CD4-positive, alpha-beta T cell treated with Interleukin-17A for 1 hour (primary cell): ENCODE measurements around the gene MRPL24.

Source experiments
- DNase-seq: peaks from one replicate; pipeline ENCODE4 v3.0.0-alpha.2; 2020

Gene MRPL24

DNA sequence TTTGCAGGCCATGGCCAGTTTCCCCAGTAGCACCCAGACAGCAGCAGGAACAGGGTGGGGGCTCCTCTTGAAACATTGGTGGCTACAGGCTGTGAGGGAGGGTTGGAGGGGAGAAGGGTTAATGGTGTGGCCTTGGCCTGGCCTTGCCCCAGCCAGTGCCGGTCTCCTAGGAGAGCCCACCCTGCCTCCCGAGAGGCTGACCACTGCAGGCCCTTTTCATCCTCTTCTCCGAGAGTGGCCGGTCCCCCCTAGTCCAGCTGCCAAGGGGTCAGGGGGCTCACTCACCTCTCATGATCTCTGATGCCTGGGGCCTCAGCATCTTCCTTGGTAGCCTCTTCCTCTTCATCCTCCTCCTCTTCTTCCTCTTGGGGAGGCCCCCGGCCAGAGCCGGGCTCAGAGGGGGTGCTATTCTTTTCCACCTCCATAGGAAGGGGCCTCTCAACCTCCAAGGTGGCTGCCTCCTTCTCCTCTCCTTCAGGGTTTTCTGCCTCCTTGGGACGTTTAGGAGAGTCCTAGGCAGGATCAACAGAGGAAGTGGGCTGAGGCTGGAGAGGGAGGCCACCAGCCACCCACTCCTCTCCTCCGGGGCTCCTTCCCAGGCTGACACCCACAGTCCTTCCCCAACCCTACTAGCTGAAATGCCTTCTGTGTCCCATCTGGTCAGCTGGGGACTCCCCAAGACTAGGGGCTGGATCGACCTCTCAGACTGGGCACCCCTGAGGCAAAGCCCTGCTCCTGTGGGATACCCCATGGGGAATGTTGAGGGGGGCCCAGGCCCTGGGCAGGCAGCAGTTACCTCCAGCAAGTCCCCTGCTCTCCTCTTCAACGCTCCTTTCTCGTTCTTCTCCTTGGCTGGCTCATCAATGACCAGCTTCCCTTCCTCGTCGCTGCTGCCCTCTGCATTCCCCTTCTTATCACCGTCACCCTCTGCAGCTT is 2.7 kb upstream of the MRPL24 start:
- no peak for DNase-seq

DNA sequence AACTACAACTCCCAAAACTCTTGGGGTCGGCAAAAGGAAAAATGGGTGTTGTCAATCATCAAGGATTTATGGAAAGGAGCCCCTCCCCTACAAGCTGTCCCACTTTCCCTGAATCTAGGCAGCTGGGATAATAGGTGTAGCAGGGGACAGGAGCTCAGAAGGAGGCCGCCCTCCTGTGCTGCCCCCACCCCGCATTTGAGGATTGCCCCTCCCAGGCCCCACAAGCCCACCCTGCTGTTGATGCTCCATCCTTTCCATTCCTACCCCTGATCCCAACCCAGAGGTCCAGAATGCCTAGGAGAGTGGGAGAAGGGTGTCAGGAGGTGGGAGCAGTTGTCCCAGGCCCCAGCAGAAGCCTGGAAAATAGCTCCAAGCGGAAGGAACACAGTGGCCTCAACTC is 1.9 kb upstream of the MRPL24 start:
- DNase-seq: no peak

DNA sequence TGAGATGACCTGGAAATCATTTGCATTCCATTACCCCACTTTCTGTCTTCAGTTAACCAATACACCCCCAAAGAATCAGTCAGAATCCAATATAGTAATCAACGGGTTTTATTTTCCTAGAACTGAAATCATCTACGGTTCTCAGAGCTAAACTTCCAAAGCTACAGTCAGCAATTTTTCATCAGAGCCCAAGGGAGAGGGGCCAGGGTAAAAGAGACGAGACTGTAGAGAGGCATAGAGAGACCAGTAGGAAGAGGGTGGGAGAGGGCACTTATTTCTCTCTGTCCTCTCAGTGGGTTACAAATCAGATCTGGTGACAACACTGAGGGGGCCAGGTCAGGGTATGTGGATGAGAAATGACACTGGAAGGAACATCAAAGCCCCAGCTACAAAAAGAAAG is 1.1 kb upstream of the MRPL24 start:
- DNase-seq: no peak

DNA sequence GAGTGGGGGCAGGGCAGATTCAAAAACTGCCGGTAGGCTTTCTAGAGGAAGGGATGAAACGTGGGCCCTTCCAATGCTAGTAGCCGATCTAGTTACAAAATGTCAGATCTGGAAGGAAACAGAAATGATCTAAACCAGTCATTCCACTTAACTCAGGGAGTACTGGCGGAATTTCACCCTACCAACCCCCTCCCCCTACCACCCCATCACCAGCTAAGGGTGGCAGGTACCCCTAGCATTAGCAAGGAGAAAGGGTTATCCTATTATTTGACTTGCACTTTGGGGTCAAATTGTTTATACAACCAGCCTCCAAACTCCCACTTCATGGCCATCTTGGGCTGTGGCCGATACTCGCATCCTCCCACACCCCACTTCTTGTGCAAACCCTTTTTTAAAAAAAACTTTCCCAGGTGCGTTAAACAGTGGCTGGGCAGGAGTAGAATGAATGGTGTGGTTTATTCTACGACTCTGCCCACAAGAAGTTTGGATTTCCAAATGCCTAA is 644 bp upstream of the MRPL24 start:
- no peak for DNase-seq

DNA sequence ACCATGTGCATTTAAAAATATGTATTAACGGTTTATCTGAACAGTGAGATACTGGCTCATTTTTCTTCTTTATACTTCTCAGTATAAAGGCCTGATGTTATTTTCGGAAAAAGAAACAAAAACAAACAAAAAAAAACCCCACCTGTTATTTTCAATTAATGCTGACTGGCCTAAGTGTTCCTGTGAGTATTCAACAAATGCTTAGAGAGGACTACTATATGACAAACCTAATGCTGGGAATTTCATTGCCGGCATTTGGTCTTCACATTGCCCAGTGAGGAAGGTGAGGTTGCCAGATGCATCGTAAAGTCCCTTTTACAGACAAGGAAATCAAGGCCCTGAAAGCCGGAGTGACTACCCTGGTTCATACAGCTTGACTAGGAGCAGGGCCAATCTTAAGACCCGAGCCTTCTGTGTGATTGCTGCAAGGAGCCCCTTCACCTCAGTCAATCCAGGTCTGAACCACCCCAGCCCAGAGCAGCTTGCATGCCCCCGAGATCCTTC is 599 bp downstream of the MRPL24 start:
- no peak for DNase-seq

DNA sequence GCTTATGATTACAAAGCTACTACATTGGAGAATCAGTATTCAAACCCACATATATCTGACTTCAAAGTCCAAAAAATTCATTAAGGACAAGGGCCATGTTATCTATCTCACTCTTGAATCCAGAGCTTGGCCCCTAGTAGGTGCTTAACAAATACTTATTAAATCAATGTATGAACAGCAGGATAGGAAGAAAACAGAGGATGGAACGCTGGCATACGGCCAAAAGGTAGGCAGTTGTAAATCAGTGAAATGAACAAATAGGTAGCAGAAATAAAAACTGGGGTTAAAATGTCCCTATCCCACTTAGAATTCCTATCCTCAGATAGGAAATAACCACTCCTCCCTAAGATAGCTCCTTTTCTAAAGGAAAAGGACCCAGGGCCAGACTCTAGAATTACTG is 2.0 kb downstream of the MRPL24 start:
- no peak for DNase-seq

DNA sequence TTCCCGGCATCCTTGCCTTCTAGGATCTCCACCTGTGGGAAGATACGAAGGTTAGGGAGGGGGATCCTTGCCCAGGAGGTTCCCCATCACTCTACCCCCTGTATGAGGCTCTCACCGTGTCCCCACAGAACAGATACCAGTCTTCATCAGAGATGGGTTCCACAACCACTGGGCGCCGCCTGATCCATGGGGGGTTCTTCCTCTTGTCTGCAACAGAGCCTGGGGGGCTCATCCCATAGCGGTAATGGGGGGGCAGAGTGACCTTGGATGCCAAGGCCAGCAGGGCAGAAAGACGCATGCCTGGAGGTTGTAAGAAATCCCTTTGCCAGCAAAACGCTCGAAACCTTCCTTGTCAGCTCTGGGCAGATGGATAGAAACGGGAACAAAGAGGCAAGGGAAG is 2.5 kb downstream of the MRPL24 start:
- DNase-seq: no peak

DNA sequence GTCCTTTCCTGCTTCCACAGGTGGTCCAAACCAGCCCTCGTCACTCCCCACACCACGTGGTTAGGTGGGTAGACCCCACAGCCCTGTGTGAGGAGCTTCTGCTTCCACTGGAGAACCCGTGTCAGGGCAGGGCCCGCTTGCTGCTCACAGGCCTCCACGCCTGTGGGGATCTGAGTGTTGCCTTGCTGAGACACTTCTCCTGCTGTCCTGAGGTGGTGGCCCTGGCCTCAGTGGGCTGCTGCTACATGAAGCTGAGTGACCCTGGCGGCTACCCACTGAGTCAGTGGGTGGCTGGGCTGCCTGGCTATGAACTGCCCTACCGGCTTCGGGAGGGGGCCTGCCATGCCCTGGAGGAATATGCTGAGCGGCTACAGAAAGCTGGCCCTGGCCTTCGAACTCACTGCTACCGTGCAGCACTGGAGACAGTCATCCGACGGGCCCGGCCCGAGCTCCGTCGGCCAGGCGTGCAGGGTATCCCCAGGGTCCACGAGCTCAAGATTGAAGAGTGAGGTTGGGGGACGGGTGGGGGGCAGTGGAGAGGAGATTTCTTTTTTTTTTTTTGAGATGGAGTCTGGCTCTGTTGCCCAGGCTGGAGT is 6.8 kb downstream of the MRPL24 start:
- no peak for DNase-seq

DNA sequence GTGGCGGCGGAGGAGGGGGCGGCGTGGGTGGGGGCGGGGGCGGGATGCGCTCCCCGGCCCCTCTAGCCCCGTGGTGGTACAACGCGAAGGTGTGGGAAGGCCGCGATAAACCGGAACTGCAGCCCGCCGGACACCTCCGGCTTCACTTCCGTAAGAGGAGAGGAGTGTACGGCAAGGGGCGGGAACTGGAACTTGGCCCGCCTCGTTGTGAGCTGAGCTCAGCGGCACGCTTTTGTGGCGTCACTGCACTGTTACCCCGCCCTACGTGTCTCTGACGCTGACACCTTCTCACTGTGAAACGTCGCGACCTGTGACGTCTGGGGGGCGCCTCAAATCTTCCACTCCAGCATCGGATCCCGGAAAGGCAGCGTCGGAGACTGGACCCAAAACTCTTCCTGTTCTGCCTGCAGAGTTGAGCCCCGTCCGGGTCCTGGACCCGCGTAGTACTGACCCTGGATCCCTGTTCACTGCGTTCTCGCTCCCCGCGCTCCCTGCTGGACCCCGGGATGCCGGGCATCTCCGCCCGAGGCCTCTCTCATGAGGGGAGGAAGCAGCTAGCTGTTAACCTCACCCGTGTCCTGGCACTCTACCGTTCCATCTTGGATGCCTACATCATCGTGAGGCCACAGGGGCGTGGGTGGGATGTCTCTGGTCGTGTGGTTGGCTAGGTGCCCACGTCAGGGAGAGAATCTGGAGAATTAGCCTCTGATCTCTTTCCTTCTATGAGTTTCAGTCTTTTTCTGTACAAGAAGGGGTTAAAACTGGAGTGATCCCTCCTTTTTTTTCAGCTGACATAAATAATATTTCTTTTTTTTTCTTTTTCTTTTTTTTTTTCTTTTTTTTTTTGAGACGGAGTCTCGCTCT is 12.1 kb downstream of the MRPL24 start, which contains the start of gene ISG20L2:
ISG20L2 (minus strand) TSS at position 168 of the 864 bp plus-strand sequence. CDS start 1,114 bp downstream, outside the sequence.
- DNase-seq: peak; percentile 97

DNA sequence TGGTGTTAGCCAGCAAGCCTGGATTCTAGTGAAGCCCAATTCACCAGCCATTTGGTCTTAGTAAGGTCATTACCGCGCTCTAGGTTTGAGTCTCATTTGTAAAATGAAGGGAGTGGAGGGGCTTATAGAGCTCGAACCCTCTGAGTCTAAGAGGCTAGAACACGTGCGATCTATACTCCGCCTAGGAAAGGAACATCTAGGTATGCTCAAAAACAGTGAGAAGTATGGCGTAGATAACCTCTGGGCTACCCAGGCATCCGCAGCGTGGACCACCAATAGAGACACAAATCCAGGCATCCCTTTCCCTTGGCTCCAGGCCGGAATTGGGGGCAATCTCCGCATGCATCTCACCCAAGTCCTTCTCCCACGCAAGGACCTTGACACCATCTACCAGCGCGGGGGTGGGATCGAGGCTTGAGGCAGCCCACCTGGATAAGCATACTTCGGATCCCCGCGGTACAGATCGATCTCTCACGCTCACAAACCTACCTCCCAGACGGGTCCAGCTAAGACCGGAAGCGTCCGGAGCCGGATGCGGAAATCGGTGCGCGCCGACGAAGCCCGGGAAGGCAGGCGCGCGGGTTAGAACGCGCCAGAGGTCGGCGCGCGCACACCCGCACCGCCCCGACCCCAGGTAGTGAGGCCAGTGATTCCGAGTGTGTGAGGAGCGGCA is 12.8 kb downstream of the MRPL24 start, which contains the start of gene METTL25B:
METTL25B (plus strand) TSS at position 544 of the 673 bp plus-strand sequence. CDS start 636 bp downstream, outside the sequence.
- DNase-seq: peak; percentile 80

DNA sequence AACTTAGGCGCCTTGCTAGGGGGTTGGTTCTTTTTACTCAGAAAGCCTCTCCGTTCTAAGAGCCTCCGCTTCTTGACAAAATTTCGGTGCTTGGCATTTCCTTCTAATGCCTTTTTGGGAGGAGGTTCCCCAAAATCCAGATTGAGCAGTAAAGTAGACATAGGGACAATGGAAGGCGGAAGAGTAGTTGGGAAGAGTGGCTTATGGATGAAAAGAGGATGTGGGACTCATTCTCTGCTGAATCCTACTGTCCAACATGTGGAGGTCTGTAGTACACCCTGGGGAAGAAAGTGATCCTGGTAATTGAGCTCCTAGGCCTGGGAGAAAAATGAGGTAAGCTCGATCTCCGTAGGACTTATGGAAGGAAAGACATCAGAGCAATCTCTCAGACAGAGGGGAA is 13.4 kb downstream of the MRPL24 start:
- no peak for DNase-seq

DNA sequence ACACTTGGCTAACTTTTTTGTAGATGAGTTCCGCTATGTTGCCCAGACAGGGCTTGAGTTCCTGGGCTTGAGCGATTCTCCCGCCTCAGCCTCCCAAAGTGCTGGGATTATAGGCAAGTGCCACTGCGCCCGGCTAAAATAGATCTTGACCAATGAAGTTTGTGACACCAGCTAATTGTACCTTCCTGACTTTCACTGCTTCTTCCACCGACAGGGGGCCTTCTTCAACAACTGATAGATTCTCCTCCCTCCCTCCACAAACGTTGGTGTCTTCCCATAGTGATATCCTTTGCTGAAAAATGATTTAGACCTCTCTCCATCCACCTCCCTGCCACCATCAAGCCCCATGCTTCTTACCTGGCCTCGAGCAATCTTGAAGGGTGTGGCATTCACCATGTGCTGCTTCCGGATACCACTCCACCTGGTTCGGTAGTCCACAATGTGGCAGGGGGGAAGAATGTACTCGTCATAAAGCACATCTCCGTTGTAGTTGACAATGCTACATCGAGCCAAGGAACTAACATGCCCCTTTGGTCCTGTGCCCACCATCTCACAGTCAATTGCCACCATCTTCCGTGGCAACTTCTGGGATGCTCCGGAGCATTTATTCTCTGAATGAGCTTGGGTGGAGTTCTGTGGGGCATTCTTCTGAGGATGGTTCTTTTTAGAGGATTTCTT is 14.2 kb downstream of the MRPL24 start:
- DNase-seq: peak; percentile 66

DNA sequence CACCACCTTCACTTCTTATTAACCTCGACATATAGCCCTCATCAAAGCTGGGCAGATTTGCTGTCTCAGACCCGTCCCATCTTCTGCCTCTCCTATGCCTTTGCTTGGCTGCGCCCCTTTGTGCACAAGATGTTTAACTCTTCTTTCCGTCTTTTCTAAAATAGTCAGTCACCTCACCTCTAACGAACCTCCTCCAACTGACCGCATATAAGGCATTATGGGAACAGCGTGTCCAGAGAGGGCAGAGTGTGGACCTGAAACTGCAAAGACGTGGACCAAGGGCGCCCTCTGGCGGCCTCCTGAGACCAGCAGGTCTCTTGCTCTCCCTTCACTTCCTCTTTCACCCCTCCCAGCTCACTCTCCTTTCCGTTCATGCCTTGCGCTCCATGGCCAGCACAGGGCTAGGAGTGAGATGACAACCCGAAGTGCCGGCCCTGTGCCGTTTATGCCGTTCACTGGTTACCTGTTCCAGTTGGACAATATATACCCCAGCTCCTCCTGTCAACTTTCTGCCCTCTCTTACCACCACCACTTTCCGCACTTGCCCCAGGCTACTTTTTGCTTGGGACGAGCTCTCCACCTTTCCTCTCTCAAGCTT is 15.1 kb downstream of the MRPL24 start:
- peak; percentile 83 for DNase-seq

DNA sequence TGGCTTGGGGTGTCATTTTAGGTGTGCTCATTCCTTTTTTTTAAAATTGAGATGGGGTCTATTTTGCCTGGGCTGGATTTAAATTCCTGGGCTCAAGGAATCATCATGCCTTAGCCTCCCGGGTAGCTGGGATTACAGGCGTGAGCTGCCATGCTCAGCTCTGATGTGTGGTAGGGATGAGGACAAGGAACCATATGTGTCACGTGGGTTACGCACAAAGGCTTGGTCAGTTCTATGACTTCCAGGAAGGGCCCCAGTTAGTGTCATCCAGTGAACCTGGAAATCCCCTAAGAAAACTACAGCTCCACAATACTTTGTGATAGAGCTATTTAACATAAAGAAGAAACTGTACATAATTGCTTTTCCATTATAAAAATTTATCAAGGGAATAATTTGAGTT is 19.4 kb downstream of the MRPL24 start:
- DNase-seq: no peak

DNA sequence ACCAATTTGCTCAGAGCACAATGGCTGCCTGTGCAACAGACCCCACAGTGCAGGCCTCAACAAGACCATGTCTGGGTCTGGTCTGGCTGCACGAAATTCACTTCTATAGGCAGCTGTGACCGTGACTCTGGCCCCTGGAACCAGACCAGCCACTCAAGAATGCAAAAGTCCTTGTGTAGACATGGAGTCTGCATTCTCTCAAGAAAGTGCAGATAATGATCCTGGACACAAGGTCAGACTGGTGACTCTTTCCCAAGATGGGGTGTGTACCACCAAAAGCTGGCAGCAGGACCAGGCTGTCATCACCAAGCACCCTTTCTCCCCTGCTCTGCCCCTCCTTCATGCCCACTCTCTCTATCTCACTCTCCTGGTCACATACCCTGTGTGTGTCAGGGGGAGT is 19.8 kb downstream of the MRPL24 start:
- no peak for DNase-seq

DNA sequence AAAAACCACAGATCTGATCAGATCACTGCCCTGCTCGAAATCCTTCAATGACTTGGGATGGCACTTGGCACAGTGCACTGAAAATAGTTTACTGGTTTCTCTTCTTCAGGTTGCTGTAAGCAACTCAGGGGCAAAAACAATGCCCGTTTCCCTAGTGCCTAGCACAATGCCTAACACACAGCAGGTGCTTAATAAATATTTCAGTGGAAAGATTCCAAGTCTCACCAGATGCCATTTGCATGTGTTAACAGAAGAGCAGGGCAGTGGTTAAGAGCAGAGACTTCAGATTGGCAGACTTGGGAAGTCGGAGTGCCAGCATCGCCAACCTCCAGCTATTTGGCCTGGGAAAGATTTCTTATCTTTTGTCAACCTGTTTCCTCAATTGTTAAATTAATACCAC is 23.5 kb downstream of the MRPL24 start:
- no peak for DNase-seq

DNA sequence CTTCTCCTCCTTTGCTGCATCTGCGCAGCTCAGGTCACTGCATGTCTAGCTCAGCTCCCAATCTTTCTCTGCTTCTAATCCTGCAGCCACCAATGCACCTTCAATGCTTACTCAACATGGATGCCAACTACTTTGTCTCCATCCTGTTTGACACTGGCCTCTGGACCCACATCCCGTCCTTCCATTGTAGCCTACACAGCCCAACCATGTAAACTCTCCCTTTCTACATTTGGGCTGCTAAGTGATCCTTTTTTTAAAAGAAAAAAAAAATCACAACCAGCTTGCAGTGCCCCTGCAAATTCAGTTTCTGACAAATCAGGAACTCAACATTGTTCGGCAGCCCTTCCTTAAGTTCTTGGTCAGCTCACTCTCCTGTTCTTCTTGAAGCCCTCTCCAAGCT is 26.1 kb downstream of the MRPL24 start:
- DNase-seq: no peak

DNA sequence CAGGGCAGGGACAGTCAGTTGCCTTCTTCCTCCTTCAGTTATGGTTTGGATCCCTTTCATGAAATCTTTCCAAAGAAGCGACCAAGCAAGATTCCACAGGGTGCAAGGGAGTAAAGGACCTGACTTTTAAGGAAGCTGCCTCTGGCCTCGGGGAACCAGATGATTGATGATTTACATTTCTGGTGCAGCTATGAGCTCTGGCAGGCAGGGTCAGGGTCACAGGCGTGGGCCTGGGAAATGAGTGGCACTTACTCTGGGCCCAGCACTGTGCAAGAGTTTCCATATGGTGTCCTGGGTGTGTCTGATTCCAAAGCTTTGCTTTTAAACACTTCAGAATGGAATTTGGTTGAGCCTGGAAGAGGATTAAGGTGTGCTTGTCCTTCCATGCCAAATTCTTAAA is 28.3 kb downstream of the MRPL24 start:
- DNase-seq: no peak

DNA sequence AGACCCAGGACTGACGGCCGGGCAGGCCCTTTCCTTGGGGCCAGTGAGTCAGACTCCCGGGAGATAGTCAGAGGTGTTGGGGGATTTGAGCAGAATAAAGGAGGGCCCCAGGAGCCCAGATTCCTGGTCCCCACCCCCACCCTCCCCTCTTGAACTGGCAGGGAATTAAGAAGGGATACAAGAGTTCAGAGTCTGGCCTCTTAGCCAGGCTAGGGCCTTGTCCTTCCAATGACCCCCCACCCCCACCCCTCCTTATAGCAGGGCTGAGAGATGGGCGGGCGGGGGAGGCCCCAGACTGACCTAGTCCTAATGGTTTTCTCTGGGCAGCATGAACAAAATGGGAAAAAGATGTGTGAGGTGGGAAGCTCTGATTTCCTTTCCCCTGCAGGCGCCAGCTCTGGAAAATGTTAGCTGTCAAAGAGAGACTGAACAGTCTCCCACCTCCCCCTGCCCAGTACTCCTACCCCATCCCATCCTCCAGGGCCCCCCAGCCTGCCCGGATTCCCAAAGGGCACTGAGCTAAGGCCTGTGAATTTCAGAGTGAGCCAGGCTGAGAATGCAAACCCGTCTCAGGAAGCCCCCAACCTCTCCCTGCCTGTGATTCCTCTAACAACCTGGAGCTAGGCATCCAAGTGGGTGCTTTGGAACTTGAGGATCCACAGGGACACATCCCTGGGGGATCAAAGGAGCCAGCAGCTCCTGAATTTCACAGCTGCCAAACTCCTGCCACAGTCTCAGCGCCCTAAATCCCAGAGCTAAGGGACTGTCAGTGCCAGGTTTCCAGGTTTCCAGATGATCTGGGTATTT is 29.7 kb downstream of the MRPL24 start:
- DNase-seq: no peak

DNA sequence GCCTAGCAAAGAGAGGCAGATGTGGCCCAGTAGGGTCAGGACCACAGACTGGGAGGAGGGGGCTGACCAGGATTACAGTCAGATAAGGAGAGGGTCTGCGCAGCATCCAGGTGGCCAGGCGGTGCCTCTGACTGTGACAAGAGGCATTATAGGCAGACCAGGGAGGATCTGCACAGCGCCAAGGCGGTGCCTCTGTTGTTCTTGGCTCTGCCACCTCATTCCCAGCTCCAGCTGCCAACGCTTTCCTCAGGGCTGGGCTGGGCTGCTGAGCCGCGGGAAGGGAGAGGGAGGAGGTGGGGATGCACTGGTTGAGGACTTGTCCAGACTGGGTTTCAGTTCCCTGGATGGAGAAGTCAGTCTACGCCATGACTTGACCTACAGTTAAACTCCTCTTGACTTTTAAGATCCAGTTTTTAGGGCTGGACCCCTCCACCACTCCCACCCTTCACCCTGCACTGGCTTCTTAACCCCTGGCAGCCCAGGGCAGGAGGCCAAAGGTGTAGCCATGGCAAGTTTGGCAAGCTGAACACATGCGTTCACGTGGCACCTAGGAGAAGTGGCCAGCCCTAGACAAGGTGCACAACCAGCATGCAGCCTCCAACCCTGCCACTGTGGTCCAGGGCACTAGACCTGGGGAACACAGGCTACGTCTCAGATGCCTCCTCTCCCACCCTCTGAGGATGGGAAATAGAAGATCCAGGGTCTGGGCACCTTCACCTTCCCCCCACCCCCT is 31.0 kb downstream of the MRPL24 start:
- no peak for DNase-seq
